IPS-18a (cell line): Measurements from ENCODE around the gene PLCG2.
"Not testable (repeated sequence)": the region's sequence is repeated elsewhere in the genome, so short reads cannot be mapped to it uniquely, and the experiment has no call there.

Source experiments
- H3K27ac ChIP-seq: one replicate; pipeline ENCODE4 v1.5.1; 2013; ENCODE audit warnings: low read length
- H3K27me3 ChIP-seq: one replicate; pipeline ENCODE4 v1.6.1; 2013; ENCODE audit warnings: mild to moderate bottlenecking, low read length; ENCODE audit not compliant: control insufficient read depth, insufficient read depth
- H3K36me3 ChIP-seq: one replicate; pipeline ENCODE4 v1.6.1; 2013; ENCODE audit warnings: low read depth, low read length; ENCODE audit not compliant: control insufficient read depth
- H3K4me1 ChIP-seq: one replicate; pipeline ENCODE4 v1.6.1; 2013; ENCODE audit warnings: low read depth, low read length; ENCODE audit not compliant: control insufficient read depth
- H3K4me3 ChIP-seq: one replicate; pipeline ENCODE4 v1.5.1; 2013; ENCODE audit warnings: low read length
- H3K9ac ChIP-seq: one replicate; pipeline ENCODE4 v1.6.1; 2013; ENCODE audit warnings: mild to moderate bottlenecking, low read length, moderate library complexity
- H3K9me3 ChIP-seq: one replicate; pipeline ENCODE4 v1.6.1; 2013; ENCODE audit warnings: low read depth, low read length; ENCODE audit not compliant: control insufficient read depth

PLCG2 gene

DNA sequence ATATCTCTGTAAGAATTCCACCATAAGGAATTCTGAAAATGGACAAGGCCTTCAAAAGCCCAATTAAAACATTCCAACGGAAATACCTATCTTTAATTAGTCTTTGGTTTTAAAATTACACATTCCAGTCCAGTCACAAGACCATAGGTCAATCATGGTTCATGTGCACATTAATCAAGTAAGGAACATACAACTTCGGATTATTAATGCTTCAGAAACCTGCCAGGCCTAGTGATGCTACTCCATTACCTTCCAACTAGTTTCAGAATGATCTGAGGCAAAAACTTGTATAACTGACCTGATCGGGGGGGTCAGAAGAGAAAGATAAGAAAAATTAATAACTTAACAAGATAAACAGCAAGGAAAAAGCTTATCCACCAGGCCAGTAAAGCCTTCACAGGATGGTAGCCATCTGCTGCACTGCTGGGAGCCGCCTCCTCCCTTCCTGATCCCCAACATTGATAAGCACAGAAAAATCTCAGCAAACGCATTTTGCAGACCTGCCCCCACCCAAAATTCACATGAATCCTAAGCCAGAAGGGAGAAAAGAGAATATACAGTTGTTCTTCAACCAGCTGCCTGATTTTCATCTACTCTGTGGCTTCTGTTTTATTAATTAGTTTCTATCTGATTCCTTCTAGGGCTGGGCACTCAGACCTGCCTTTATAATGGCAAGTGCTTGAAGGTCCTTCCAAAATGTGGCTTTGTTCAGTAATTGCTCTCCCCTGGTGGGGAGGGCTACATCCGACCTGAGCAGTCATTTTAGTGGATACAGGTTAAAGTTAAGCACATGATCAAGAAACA, 226.1 kb downstream of the PLCG2 start:
- H3K4me1 ChIP-seq, result no peaks in the 10 kb centered on the region
- H3K27me3 ChIP-seq, result no peaks in the 10 kb centered on the region
- H3K36me3 ChIP-seq, result no peaks in the 10 kb centered on the region
- H3K27ac ChIP-seq, result no peak overlapping the region
- H3K9ac ChIP-seq, result no peak overlapping the region
- H3K4me3 ChIP-seq, result no peak overlapping the region
- H3K9me3 ChIP-seq, result no peaks in the 10 kb centered on the region

DNA sequence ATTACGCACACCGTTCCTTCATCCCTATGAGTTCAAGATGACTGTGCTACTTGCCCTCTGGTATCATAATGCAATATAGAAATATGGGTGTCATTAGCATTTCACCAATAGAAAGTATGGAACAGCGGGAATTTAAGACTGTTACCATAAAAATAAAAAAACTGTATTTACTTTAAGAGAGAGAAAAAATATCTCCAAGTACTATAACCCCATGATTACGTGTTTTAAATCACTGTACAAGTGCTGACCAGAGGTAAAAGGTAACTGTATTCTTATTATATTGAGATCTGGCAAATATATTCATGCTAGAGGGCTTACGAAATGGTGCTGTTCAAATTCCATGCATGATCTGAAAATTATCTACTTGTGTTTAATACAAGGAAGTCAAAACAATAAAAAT, 226.9 kb downstream of the PLCG2 start:
- Histone ChIP-seq H3K27ac (no peak overlapping the region), H3K27me3 (no peaks in the 10 kb centered on the region), H3K9me3 (no peaks in the 10 kb centered on the region), H3K36me3 (no peaks in the 10 kb centered on the region), H3K4me3 (no peak overlapping the region), H3K9ac (no peak overlapping the region), H3K4me1 (no peaks in the 10 kb centered on the region)

DNA sequence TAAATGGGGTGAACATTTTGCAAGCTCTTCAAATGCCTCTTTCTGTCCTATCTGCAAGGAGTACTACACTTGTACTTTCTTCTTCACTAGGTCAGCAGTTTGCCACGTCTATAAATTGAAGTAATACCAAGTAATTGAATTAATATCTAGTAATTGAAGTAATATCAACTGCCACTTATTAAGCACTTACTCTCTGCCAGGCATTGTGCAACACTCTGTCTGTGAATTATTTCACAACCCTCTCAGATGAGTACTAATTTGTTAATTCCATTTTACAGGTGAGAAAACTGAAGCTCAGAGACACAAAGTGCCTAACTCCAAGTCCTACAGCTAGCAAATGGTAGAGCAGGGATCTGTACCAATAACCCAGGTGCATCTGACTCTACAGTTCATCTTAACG, 228.1 kb downstream of the PLCG2 start:
- Histone ChIP-seq H3K36me3 (no peaks in the 10 kb centered on the region), H3K9ac (no peak overlapping the region), H3K4me1 (no peaks in the 10 kb centered on the region), H3K4me3 (no peak overlapping the region), H3K27ac (no peak overlapping the region), H3K27me3 (no peaks in the 10 kb centered on the region), H3K9me3 (no peaks in the 10 kb centered on the region)

DNA sequence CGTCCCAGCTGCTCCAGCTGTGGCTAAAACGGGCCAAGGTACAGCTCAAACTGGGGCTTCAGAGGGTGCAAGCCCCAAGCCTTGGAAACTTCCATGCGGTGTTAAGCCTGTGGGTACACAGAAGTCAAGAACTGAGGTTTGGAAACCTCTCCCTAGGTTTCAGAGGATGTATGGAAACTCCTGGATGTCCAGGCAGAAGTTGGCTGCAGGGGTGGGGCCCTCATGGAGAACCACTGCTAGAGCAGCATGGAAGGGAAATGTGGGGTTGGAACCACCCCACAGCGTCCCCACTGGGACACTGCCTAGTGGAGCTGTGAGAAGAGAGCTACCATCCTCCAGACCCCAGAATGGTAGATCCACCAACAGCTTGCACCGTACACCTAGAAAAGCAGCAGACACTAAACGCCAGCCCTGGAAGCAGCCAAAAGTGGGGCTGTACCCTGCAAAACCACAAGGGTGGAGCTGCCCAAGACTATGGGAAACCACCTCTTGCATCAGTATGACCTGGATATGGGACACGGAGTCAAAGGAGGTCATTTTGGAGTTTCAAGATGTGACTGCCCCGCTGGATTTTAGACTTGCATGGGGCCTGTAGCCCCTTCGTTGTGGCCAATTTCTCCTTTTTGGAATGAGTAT, 230.0 kb downstream of the PLCG2 start:
- no peak overlapping the region for H3K4me3 ChIP-seq
- H3K36me3 ChIP-seq, result no peaks in the 10 kb centered on the region
- no peaks in the 10 kb centered on the region for H3K4me1 ChIP-seq
- no peak overlapping the region for H3K9ac ChIP-seq
- no peaks in the 10 kb centered on the region for H3K27me3 ChIP-seq
- H3K9me3 ChIP-seq, result no peaks in the 10 kb centered on the region
- H3K27ac ChIP-seq, result no peak overlapping the region

DNA sequence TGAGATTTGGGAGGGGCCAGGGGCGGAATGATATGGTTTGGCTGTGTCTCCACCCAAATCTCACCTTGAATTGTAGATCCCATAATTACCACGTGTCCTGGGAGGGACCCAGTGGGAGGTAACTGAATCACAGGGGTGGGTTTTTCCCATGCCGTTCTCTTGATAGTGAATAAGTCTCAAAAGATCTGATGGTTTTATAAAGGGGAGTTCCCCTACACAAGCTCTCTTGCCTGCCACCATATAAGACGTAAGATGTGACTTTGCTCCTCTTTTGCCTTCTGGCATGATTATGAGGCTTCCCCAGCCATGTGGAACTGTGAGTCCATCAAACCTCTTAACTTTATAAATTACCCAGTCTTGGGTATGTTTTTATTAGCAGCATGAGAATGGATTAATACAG, 230.7 kb downstream of the PLCG2 start:
- not testable (repeated sequence) for H3K9ac ChIP-seq, H3K27ac ChIP-seq, H3K9me3 ChIP-seq, H3K4me1 ChIP-seq, H3K4me3 ChIP-seq, H3K36me3 ChIP-seq, H3K27me3 ChIP-seq

DNA sequence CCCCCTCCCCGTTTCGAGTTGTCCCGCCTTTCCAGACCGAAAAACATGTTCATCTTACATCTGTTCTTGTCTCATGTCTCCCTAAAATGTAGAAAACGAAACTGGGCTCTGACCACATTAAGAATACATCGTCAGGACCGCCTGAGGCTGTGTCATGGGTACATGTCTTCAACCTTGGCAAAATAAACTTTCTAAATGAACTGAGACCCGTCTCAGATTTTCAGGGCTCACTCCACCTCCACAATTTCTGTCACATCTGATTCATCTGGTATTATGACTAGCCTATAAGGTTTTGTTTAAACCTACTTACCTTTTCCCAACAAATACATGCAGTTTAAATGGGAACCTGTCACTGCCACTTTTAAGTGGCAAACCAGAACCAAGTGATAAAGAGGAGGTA, 231.6 kb downstream of the PLCG2 start:
- Histone ChIP-seq H3K36me3 (no peaks in the 10 kb centered on the region), H3K27ac (no peak overlapping the region), H3K9me3 (no peaks in the 10 kb centered on the region), H3K4me3 (no peak overlapping the region), H3K9ac (no peak overlapping the region), H3K27me3 (no peaks in the 10 kb centered on the region), H3K4me1 (no peaks in the 10 kb centered on the region)

DNA sequence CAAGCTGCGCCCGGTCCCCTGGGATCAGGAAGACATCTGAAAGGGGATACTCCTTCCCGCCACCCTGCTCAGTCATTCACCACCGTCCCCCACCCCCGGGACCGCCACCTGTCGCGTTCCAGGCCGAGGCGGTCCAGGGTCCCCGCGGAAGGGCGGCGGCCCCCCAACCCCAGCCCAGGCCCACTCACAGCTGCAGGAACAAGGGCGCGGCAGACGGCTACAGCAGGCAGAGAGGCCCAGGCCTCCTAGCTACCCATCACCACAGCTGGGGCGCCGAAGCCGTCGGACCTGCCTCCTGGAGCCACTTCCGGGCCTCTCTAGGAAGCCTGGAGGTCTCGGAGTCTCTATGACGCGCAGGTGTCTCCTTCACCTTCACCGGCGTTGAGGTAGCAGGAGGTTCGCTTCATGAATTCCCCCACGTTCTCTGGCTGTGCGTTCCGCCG, 232.1 kb downstream of the PLCG2 start, which contains the start of gene SDR42E1:
SDR42E1 (minus strand) TSS at position 272 of the 443 bp plus-strand sequence. CDS start 10,612 bp downstream, outside the sequence.
- H3K36me3 ChIP-seq, result no peaks in the 10 kb centered on the region
- H3K4me1 ChIP-seq, result no peaks in the 10 kb centered on the region
- no peaks in the 10 kb centered on the region for H3K27me3 ChIP-seq
- H3K27ac ChIP-seq, result no peak within 1 kb of the TSS
- no peaks in the 10 kb centered on the region for H3K9me3 ChIP-seq
- H3K9ac ChIP-seq, result no peak within 1 kb of the TSS
- no peak within 1 kb of the TSS for H3K4me3 ChIP-seq
